ENCODE results near the gene MAP4K2. TPM values are rescaled to one million over a fixed set of nuclear protein-coding genes. Genes with fewer than 3 reads are reported as not detected.
A peak's percentile ranks its signal among the peaks of the same experiment; 100 is the strongest.

The MAP4K2 gene
- polyA plus RNA-seq, 3 donors = 9.9 to 38.0 (median 12.6) TPM

DNA sequence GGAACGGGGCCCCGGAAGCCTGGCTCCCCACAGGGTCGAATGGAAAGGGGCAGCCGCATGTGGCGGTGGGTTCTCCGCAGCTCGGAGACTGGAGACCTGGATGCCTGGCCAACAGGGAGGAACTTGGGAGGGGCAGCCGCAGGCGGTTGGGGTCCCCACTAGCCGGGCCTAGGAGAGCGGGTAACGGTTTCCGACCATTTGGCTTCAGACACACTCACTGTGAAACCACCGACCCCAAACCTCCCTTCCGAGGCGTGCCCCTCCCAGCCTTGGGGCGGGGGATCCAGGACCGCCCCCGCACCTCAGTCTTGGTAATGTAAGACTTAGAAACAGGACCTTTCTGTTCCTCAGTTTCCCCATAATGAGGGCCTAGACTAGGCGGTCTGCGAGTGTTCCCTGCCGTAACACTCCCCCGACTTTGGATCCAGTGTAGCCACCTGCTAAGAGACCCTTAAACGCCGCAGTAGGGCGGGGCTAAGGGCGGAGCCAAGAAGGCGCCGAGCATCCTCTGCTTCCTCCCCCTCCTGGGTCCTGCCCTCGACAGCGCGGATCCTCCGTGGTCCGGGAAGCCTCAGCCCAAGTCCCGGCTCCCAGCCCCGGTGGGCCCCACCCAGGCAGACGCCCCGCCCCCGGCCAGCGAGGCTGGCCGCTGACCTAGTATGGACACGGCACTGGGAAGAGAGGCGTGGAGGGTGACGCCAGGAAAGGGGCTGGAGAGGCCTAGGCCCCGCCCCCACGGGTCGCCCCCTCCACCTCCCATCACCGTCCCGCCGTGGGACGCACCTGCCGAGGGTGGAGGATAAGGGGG is 57.3 kb downstream of the MAP4K2 start:
- peak overlapping the region; percentile 75 for H3K9ac ChIP-seq (ENCODE audit: insufficient read depth, low read length, poor library complexity, severe bottlenecking)
- Mint-ChIP-seq H3K9me3 (no peaks in the 10 kb centered on the region), H3K27ac (peak overlapping the region; percentile 95 to 99 (median 97)), H3K36me3 (peaks cover 5 to 12% of the 10 kb centered on the region in 2 donors), H3K27me3 (ENCODE audit: low read depth in 3 of 3) (peaks cover 0 to 4% (median 0%) of the 10 kb centered on the region in 3 donors), H3K4me3 (peak overlapping the region; percentile 94 to 98), H3K4me1 (peaks cover 30% of the 10 kb centered on the region)
- peak overlapping the region; percentile 99 for H3K4me2 ChIP-seq (replicated peaks; ENCODE audit: extremely low read depth, low read length, poor library complexity, severe bottlenecking)
- peak; percentile 36 to 54 (median 49) for DNase-seq
- H3K27me3 ChIP-seq (ENCODE audit: control insufficient read depth in 2 of 2, insufficient read depth in 2 of 2, low read length in 2 of 2) = no peaks in the 10 kb centered on the region
- no peaks in the 10 kb centered on the region for H3K9me3 ChIP-seq (replicated peaks in 1 of 2; ENCODE audit: control insufficient read depth in 1 of 2, insufficient read depth in 1 of 2, low read length in 2 of 2)
- peak overlapping the region; percentile 52 to 95 (median 54) for H3K4me3 ChIP-seq (replicated peaks in 1 of 3; ENCODE audit: low read depth in 2 of 3, low read length in 3 of 3)
- intact Hi-C loops (cut with micrococcal nuclease) = loop anchor here (2.0 kb wide), 2 partner anchors 25 to 27 kb away; no protein-coding TSS in a partner anchor
- H3K36me3 ChIP-seq (replicated peaks in 1 of 2; ENCODE audit: control insufficient read depth in 1 of 2, insufficient read depth in 2 of 2, low read length in 2 of 2) = peaks cover 0 to 5% of the 10 kb centered on the region in 2 donors
- H3K4me1 ChIP-seq (ENCODE audit: control insufficient read depth in 1 of 2, insufficient read depth in 2 of 2, low read length in 2 of 2) = peaks cover 32 to 45% of the 10 kb centered on the region in 2 donors
- peak overlapping the region; percentile 74 for H2AFZ ChIP-seq (ENCODE audit: insufficient read depth, low read depth, low read length, poor library complexity, severe bottlenecking)
- TF ChIP-seq, protein P1, sequence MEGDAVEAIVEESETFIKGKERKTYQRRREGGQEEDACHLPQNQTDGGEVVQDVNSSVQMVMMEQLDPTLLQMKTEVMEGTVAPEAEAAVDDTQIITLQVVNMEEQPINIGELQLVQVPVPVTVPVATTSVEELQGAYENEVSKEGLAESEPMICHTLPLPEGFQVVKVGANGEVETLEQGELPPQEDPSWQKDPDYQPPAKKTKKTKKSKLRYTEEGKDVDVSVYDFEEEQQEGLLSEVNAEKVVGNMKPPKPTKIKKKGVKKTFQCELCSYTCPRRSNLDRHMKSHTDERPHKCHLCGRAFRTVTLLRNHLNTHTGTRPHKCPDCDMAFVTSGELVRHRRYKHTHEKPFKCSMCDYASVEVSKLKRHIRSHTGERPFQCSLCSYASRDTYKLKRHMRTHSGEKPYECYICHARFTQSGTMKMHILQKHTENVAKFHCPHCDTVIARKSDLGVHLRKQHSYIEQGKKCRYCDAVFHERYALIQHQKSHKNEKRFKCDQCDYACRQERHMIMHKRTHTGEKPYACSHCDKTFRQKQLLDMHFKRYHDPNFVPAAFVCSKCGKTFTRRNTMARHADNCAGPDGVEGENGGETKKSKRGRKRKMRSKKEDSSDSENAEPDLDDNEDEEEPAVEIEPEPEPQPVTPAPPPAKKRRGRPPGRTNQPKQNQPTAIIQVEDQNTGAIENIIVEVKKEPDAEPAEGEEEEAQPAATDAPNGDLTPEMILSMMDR (IDR thresholded peaks at IDR 0.05) = no peak
- peak overlapping the region; percentile 86 to 88 for H3K27ac ChIP-seq (ENCODE audit: low read depth in 1 of 2, low read length in 2 of 2)
- WGBS (ENCODE audit: insufficient coverage) = under 1% methylated on average over 34 of the region's 52 CpGs
- peaks cover 28% of the 10 kb centered on the region for H3K79me2 ChIP-seq (ENCODE audit: insufficient read depth, low read length)
- peaks cover 25% of the 10 kb centered on the region for H4K20me1 ChIP-seq (ENCODE audit: insufficient read depth, low read length)

DNA sequence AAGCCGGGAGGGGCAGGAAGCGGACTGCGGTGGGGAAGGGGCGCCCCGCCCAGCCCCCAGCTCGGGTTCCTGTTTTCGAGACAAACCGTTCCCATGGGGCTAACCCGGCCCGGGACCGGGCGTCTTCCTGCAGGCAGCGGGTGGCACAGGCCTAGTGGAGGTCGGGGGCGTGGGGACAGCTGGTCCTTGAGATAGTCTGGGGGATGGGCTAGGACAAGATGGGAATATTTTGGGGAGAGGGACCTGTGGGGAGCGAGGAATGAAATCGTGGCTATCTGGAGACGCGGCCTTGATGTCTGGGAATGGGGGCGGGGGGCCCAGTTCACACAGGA is 57.9 kb downstream of the MAP4K2 start:
- Histone ChIP-seq H3K4me3 (replicated peaks in 1 of 3; ENCODE audit: low read depth in 2 of 3, low read length in 3 of 3) (peak overlapping the region; percentile 52 to 95 (median 54)), H3K27me3 (ENCODE audit: control insufficient read depth in 2 of 2, insufficient read depth in 2 of 2, low read length in 2 of 2) (no peaks in the 10 kb centered on the region), H3K4me2 (replicated peaks; ENCODE audit: extremely low read depth, low read length, poor library complexity, severe bottlenecking) (peak overlapping the region; percentile 99), H3K79me2 (ENCODE audit: insufficient read depth, low read length) (peaks cover 34% of the 10 kb centered on the region), H4K20me1 (ENCODE audit: insufficient read depth, low read length) (peaks cover 30% of the 10 kb centered on the region), H3K27ac (ENCODE audit: low read depth in 1 of 2, low read length in 2 of 2) (peak overlapping the region; percentile 86 to 88), H3K9ac (ENCODE audit: insufficient read depth, low read length, poor library complexity, severe bottlenecking) (peak overlapping the region; percentile 75), H3K4me1 (ENCODE audit: control insufficient read depth in 1 of 2, insufficient read depth in 2 of 2, low read length in 2 of 2) (peaks cover 32 to 48% of the 10 kb centered on the region in 2 donors), H3K36me3 (replicated peaks in 1 of 2; ENCODE audit: control insufficient read depth in 1 of 2, insufficient read depth in 2 of 2, low read length in 2 of 2) (peaks cover 5 to 11% of the 10 kb centered on the region in 2 donors), H2AFZ (ENCODE audit: insufficient read depth, low read depth, low read length, poor library complexity, severe bottlenecking) (peak overlapping the region; percentile 74), H3K9me3 (replicated peaks in 1 of 2; ENCODE audit: control insufficient read depth in 1 of 2, insufficient read depth in 1 of 2, low read length in 2 of 2) (no peaks in the 10 kb centered on the region)
- intact Hi-C loops (cut with micrococcal nuclease) = loop anchor here (2.0 kb wide), 2 partner anchors 26 to 28 kb away; no protein-coding TSS in a partner anchor
- TF ChIP-seq, protein P1 (IDR thresholded peaks at IDR 0.05) = no peak
- Mint-ChIP-seq H3K27me3 (ENCODE audit: low read depth in 3 of 3) (peaks cover 0 to 4% (median 0%) of the 10 kb centered on the region in 3 donors), H3K36me3 (peaks cover 10 to 15% of the 10 kb centered on the region in 2 donors), H3K4me3 (peak overlapping the region; percentile 94 to 98), H3K27ac (peak overlapping the region; percentile 95 to 99 (median 97)), H3K4me1 (peaks cover 34% of the 10 kb centered on the region), H3K9me3 (no peaks in the 10 kb centered on the region)
- 0% methylated on average over 19 of the region's 20 CpGs for WGBS (ENCODE audit: insufficient coverage)
- peak; percentile 76 to 85 (median 81) for DNase-seq

All from CD14-positive monocyte (primary cell).